Measurements from ENCODE around the gene C6orf62. TPM values are rescaled to one million over a fixed set of nuclear protein-coding genes. Genes with fewer than 3 reads are reported as not detected.
A peak's percentile ranks its signal among the peaks of the same experiment; 100 is the strongest.
"Not testable (repeated sequence)": the region's sequence is repeated elsewhere in the genome, so short reads cannot be mapped to it uniquely, and the experiment has no call there.

C6orf62 gene
- total RNA-seq, 1 donor from 2014 or later = 113 TPM

- H3K4me1 Mint-ChIP-seq; intact Hi-C loops (cut with micrococcal nuclease): not testable (repeated sequence)
Measured at GRCh38 chr6:24730653-24731052, 11.7 kb upstream of the C6orf62 start.

GRCh38 chr6:24723270-24723669 is 4.3 kb upstream of the C6orf62 start:
- Mint-ChIP-seq H3K27ac (peak overlapping the region; percentile 3), H3K4me3 (no peak overlapping the region), H3K4me1 (peaks cover 13% of the 10 kb centered on the region), H3K27me3 (peaks cover under 1% of the 10 kb centered on the region), H3K9me3 (peaks cover 1% of the 10 kb centered on the region), H3K36me3 (ENCODE audit: low read depth) (peaks cover 14% of the 10 kb centered on the region)
- intact Hi-C loops (cut with micrococcal nuclease) = loop anchor here (5.0 to 10.0 kb wide), 2 partner anchors 212 to 294 kb away; partner anchors contain the start of gene RIPOR2
- no peak for DNase-seq

More at GRCh38 chr6:24730653-24731052, 11.7 kb upstream of the C6orf62 start:
- H3K36me3 Mint-ChIP-seq (ENCODE audit: low read depth); H3K27me3 Mint-ChIP-seq; H3K4me3 Mint-ChIP-seq; DNase-seq; H3K27ac Mint-ChIP-seq: not testable (repeated sequence)
- peaks cover 24% of the 10 kb centered on the region for H3K9me3 Mint-ChIP-seq

GRCh38 chr6:24721461-24722215 is 2.7 kb upstream of the C6orf62 start:
- Mint-ChIP-seq H3K27me3 (no peaks in the 10 kb centered on the region), H3K36me3 (ENCODE audit: low read depth) (peaks cover 28% of the 10 kb centered on the region), H3K9me3 (no peaks in the 10 kb centered on the region), H3K27ac (peak overlapping the region; percentile 100), H3K4me1 (peaks cover 25% of the 10 kb centered on the region), H3K4me3 (peak overlapping the region; percentile 99)
- intact Hi-C loops (cut with micrococcal nuclease) = loop anchor here (1.0 to 10.0 kb wide), 7 partner anchors 22 to 296 kb away; partner anchors contain the start of genes ALDH5A1, GMNN, RIPOR2 and TDP2
- DNase-seq = no peak

- Mint-ChIP-seq H3K4me1 (peaks cover 33% of the 10 kb centered on the region), H3K27ac (peak overlapping the region; percentile 100), H3K4me3 (peak overlapping the region; percentile 99), H3K36me3 (ENCODE audit: low read depth) (peaks cover 35% of the 10 kb centered on the region), H3K27me3 (no peaks in the 10 kb centered on the region), H3K9me3 (no peaks in the 10 kb centered on the region)
- intact Hi-C loops (cut with micrococcal nuclease) = loop anchor here (1.0 to 10.0 kb wide), 7 partner anchors 22 to 296 kb away; partner anchors contain the start of genes ALDH5A1, GMNN, RIPOR2 and TDP2
- DNase-seq = peak; percentile 100
Measured at GRCh38 chr6:24720604-24721460, 1.9 kb upstream of the C6orf62 start.

- Mint-ChIP-seq H3K27me3 (no peaks in the 10 kb centered on the region), H3K27ac (peak overlapping the region; percentile 100), H3K9me3 (no peaks in the 10 kb centered on the region), H3K4me1 (peaks cover 38% of the 10 kb centered on the region), H3K4me3 (peak overlapping the region; percentile 99), H3K36me3 (ENCODE audit: low read depth) (peaks cover 42% of the 10 kb centered on the region)
- peak; percentile 95 for DNase-seq
- intact Hi-C loops (cut with micrococcal nuclease) = loop anchor here (2.0 to 10.0 kb wide), 3 partner anchors 47 to 297 kb away; partner anchors contain the start of gene RIPOR2
Measured at GRCh38 chr6:24720131-24720603, 1.2 kb upstream of the C6orf62 start.

- peaks cover 52% of the 10 kb centered on the region for H3K4me1 Mint-ChIP-seq
- H3K4me3 Mint-ChIP-seq = peak overlapping the region; percentile 99
- peak overlapping the region; percentile 100 for H3K27ac Mint-ChIP-seq
- DNase-seq = no peak
- H3K36me3 Mint-ChIP-seq (ENCODE audit: low read depth) = peaks cover 56% of the 10 kb centered on the region
- intact Hi-C loops (cut with micrococcal nuclease) = loop anchor here (1.0 kb wide), 1 partner anchor 420 kb away; no protein-coding TSS in a partner anchor
- no peaks in the 10 kb centered on the region for H3K9me3 Mint-ChIP-seq
- H3K27me3 Mint-ChIP-seq = no peaks in the 10 kb centered on the region
Measured at GRCh38 chr6:24718449-24719124, 367 bp downstream of the C6orf62 start.

- H3K27me3 Mint-ChIP-seq; H3K27ac Mint-ChIP-seq; H3K9me3 Mint-ChIP-seq; intact Hi-C loops (cut with micrococcal nuclease); DNase-seq: not testable (repeated sequence)
- Mint-ChIP-seq H3K4me3 (peak overlapping the region; percentile 99), H3K36me3 (ENCODE audit: low read depth) (peaks cover 72% of the 10 kb centered on the region), H3K4me1 (peaks cover 61% of the 10 kb centered on the region)
Measured at GRCh38 chr6:24716602-24717148, 2.3 kb downstream of the C6orf62 start.

- no peaks in the 10 kb centered on the region for H3K27me3 Mint-ChIP-seq
- DNase-seq = no peak
- H3K9me3 Mint-ChIP-seq = no peaks in the 10 kb centered on the region
- peaks cover 83% of the 10 kb centered on the region for H3K36me3 Mint-ChIP-seq (ENCODE audit: low read depth)
- intact Hi-C loops (cut with micrococcal nuclease) = no loop called here
- peak overlapping the region; percentile 7 for H3K4me3 Mint-ChIP-seq
- H3K4me1 Mint-ChIP-seq = peaks cover 48% of the 10 kb centered on the region
- H3K27ac Mint-ChIP-seq = peak overlapping the region; percentile 75
Measured at GRCh38 chr6:24710519-24711303, 8.2 kb downstream of the C6orf62 start.

GRCh38 chr6:24709014-24709711 is 9.8 kb downstream of the C6orf62 start:
- Mint-ChIP-seq H3K27ac (peak overlapping the region; percentile 4), H3K36me3 (ENCODE audit: low read depth) (peaks cover 81% of the 10 kb centered on the region), H3K9me3 (no peaks in the 10 kb centered on the region), H3K27me3 (no peaks in the 10 kb centered on the region), H3K4me1 (peaks cover 38% of the 10 kb centered on the region), H3K4me3 (no peak overlapping the region)
- no peak for DNase-seq
- intact Hi-C loops (cut with micrococcal nuclease) = no loop called here

- peaks cover 81% of the 10 kb centered on the region for H3K36me3 Mint-ChIP-seq (ENCODE audit: low read depth)
- peaks cover 33% of the 10 kb centered on the region for H3K4me1 Mint-ChIP-seq
- H3K27ac Mint-ChIP-seq = no peak overlapping the region
Measured at GRCh38 chr6:24708612-24709011, 10.3 kb downstream of the C6orf62 start.

GRCh38 chr6:24704468-24704867 is 14.5 kb downstream of the C6orf62 start:
- Mint-ChIP-seq H3K4me3 (no peak overlapping the region), H3K36me3 (ENCODE audit: low read depth) (peaks cover 76% of the 10 kb centered on the region), H3K27me3 (no peaks in the 10 kb centered on the region), H3K4me1 (peaks cover 20% of the 10 kb centered on the region), H3K9me3 (no peaks in the 10 kb centered on the region), H3K27ac (no peak overlapping the region)
- no peak for DNase-seq
- intact Hi-C loops (cut with micrococcal nuclease) = loop anchor here (5.0 kb wide), 1 partner anchor 37 kb away; the partner anchor contains the start of genes ACOT13 and TDP2

More at GRCh38 chr6:24708612-24709011, 10.3 kb downstream of the C6orf62 start:
- no peaks in the 10 kb centered on the region for H3K27me3 Mint-ChIP-seq
- H3K4me3 Mint-ChIP-seq = no peak overlapping the region
- no peak for DNase-seq
- intact Hi-C loops (cut with micrococcal nuclease) = no loop called here
- H3K9me3 Mint-ChIP-seq = no peaks in the 10 kb centered on the region

Data from activated CD4-positive, alpha-beta T cell treated with anti-CD3 and anti-CD28 coated beads, Interleukin-2, amount 10 ng/mL, durations not matched to agents 24 days and 14 days (primary cell).